IMR-90 (cell line): ENCODE data around the gene FOXD3. TPM values are rescaled to one million over a fixed set of nuclear protein-coding genes. Genes with fewer than 3 reads are reported as not detected.

Source experiments
- ATAC-seq: fragments of 200-7000 bp; cut with Tn5 transposase; 2 replicates; pipeline ENCODE4 v1.9.1; 2020; ENCODE audit warnings: low read depth, mild to moderate bottlenecking, moderate library complexity
- BruUV-seq: library from RNA; stranded (reverse); fragments of 400-500 nt; replicated peaks from 2 replicates; lab custom pipeline; 2021; lab: Mats Ljungman, UMichigan
- CTCF ChIA-PET: fragments of 300-600 bp; formaldehyde crosslinking; extraction: SDS; loops from one replicate; lab custom pipeline; 2021; ENCODE audit warnings: antibody characterized with exemption; lab: Yijun Ruan, JAX
- POLR2A ChIA-PET: fragments of 300-600 bp; sonication (Branson Sonifier 250); formaldehyde crosslinking; loops from one replicate; lab custom pipeline; 2022; ENCODE audit warnings: antibody characterized with exemption; ENCODE audit not compliant: unreplicated experiment; lab: Charles Lee
- DNase-seq: peaks from one replicate; pipeline ENCODE4 v3.0.0; 2013
- H2AFZ ChIP-seq: replicated peaks from 2 replicates; pipeline ENCODE3; 2013; ENCODE audit warnings: low read length, mild to moderate bottlenecking; ENCODE audit not compliant: poor library complexity
- H2AK5ac ChIP-seq: 2 replicates; pipeline ENCODE4 v1.6.1; 2013; ENCODE audit warnings: low read depth, low read length, inconsistent platforms
- H2AK9ac ChIP-seq: replicated peaks from 2 replicates; pipeline ENCODE3; 2013; ENCODE audit warnings: mild to moderate bottlenecking, low read depth, low read length, moderate library complexity; ENCODE audit not compliant: poor library complexity
- H2BK120ac ChIP-seq: 2 replicates; pipeline ENCODE4 v1.6.1; 2013; ENCODE audit warnings: low read depth, low read length, inconsistent platforms
- H2BK15ac ChIP-seq: 3 replicates; pipeline ENCODE4 v1.6.1; 2013; ENCODE audit warnings: low read depth, low read length, inconsistent platforms
- H2BK20ac ChIP-seq: 2 replicates; pipeline ENCODE4 v1.6.1; 2013; ENCODE audit warnings: low read depth, mild to moderate bottlenecking, inconsistent platforms, low read length, moderate library complexity
- H2BK5ac ChIP-seq: 2 replicates; pipeline ENCODE4 v1.6.1; 2013; ENCODE audit warnings: mild to moderate bottlenecking, low read depth, low read length, inconsistent platforms; ENCODE audit not compliant: poor library complexity, severe bottlenecking
- H3K14ac ChIP-seq: replicated peaks from 2 replicates; pipeline ENCODE4 v1.6.1; 2013; ENCODE audit warnings: low read depth, low read length, inconsistent platforms
- H3K18ac ChIP-seq: 2 replicates; pipeline ENCODE4 v1.6.1; 2013; ENCODE audit warnings: low read depth, low read length, control low read depth
- H3K23ac ChIP-seq: 2 replicates; pipeline ENCODE4 v1.6.1; 2013; ENCODE audit warnings: low read depth, low read length, inconsistent platforms
- H3K27ac ChIP-seq: 2 replicates; pipeline ENCODE4 v1.5.1; 2013; ENCODE audit warnings: mild to moderate bottlenecking, control low read depth, low read length; ENCODE audit not compliant: insufficient read depth
- H3K27me3 ChIP-seq: 2 replicates; pipeline ENCODE4 v1.6.1; 2013; ENCODE audit warnings: low read length; ENCODE audit not compliant: control insufficient read depth, insufficient read depth
- H3K36me3 ChIP-seq: 2 replicates; pipeline ENCODE4 v1.6.1; 2013; ENCODE audit warnings: low read length, mixed read lengths; ENCODE audit not compliant: control insufficient read depth, insufficient read depth
- H3K4ac ChIP-seq: 2 replicates; pipeline ENCODE4 v1.6.1; 2013; ENCODE audit warnings: low read depth, low read length, inconsistent platforms
- H3K4me1 ChIP-seq: 2 replicates; pipeline ENCODE4 v1.6.1; 2013; ENCODE audit warnings: low read length, mixed read lengths; ENCODE audit not compliant: control insufficient read depth, insufficient read depth
- H3K4me2 ChIP-seq: 2 replicates; pipeline ENCODE4 v1.6.1; 2013; ENCODE audit warnings: low read depth, mild to moderate bottlenecking, control low read depth, low read length, moderate library complexity
- H3K4me3 ChIP-seq: 2 replicates; pipeline ENCODE4 v1.5.1; 2013; ENCODE audit warnings: low read depth, mild to moderate bottlenecking, control low read depth, low read length, moderate library complexity; ENCODE audit not compliant: insufficient read depth
- H3K56ac ChIP-seq: 2 replicates; pipeline ENCODE4 v1.6.1; 2013; ENCODE audit warnings: low read length, inconsistent platforms; ENCODE audit not compliant: insufficient read depth; ENCODE audit errors: extremely low read depth
- H3K79me1 ChIP-seq, 2 experiments: 2 replicates each; pipeline ENCODE4 v1.6.1; 2013; ENCODE audit warnings: low read length in 2 of 2, inconsistent platforms in 1 of 2, low read depth in 1 of 2
- H3K9ac ChIP-seq: 2 replicates; pipeline ENCODE4 v1.6.1; 2013; ENCODE audit warnings: low read depth, low read length, control low read depth
- H3K9me1 ChIP-seq: 2 replicates; pipeline ENCODE4 v1.6.1; 2013; ENCODE audit warnings: low read length, inconsistent platforms; ENCODE audit not compliant: insufficient read depth
- H3K9me3 ChIP-seq: 2 replicates; pipeline ENCODE4 v1.6.1; 2013; ENCODE audit warnings: low read length; ENCODE audit not compliant: control insufficient read depth, insufficient read depth
- H4K20me1 ChIP-seq: 2 replicates; pipeline ENCODE4 v1.6.1; 2013; ENCODE audit warnings: low read length, inconsistent platforms; ENCODE audit not compliant: insufficient read depth
- H4K5ac ChIP-seq: 2 replicates; pipeline ENCODE4 v1.6.1; 2013; ENCODE audit warnings: mild to moderate bottlenecking, low read depth, low read length, control low read depth
- H4K8ac ChIP-seq, 2 experiments: 2 replicates each; pipeline ENCODE4 v1.6.1; 2013; ENCODE audit warnings: low read depth in 2 of 2, low read length in 2 of 2, control low read depth in 1 of 2, inconsistent platforms in 1 of 2
- H4K91ac ChIP-seq: 2 replicates; pipeline ENCODE4 v1.6.1; 2013; ENCODE audit warnings: low read depth, low read length, inconsistent platforms; ENCODE audit not compliant: insufficient read depth
- CEBPB ChIP-seq: IDR thresholded peaks from 2 replicates; pipeline ENCODE4 v1.6.1; 2012; ENCODE audit warnings: low read depth, low read length, improper control_type of control experiment
- CHD1 ChIP-seq: IDR thresholded peaks from 2 replicates; pipeline ENCODE4 v1.6.1; 2012; ENCODE audit warnings: low read depth, low read length, improper control_type of control experiment
- FOS ChIP-seq: fragments of 150-350 bp; IDR thresholded peaks from 2 replicates; pipeline ENCODE4 v1.6.1; 2016; ENCODE audit warnings: low read depth, low read length
- MAFK ChIP-seq: IDR thresholded peaks from 2 replicates; pipeline ENCODE4 v1.6.1; 2012; ENCODE audit warnings: low read depth, low read length, improper control_type of control experiment
- MAZ ChIP-seq: IDR thresholded peaks from 2 replicates; pipeline ENCODE4 v1.6.1; 2012; ENCODE audit warnings: low read depth, mild to moderate bottlenecking, low read length, improper control_type of control experiment, moderate library complexity, borderline replicate concordance
- MXI1 ChIP-seq: IDR thresholded peaks from 2 replicates; pipeline ENCODE4 v1.6.1; 2012; ENCODE audit warnings: low read depth, mild to moderate bottlenecking, low read length, moderate library complexity, borderline replicate concordance
- NFE2L2 ChIP-seq: fragments of 150-350 bp; IDR thresholded peaks from 2 replicates; pipeline ENCODE4 v1.6.1; 2016; ENCODE audit warnings: low read depth, mild to moderate bottlenecking, low read length
- RFX5 ChIP-seq: IDR thresholded peaks from 2 replicates; pipeline ENCODE4 v1.8.0; 2012; ENCODE audit warnings: low read depth, mild to moderate bottlenecking, low read length, moderate library complexity
- SMC3 ChIP-seq: fragments of 150-350 bp; IDR thresholded peaks from 2 replicates; pipeline ENCODE4 v1.6.1; 2016; ENCODE audit warnings: low read depth, mild to moderate bottlenecking, antibody characterized with exemption, low read length, moderate library complexity
- WGBS, 2 experiments: methylation state at CpG; one replicate each; pipeline versions ENCODE4 v1.1.5 to v1.1.7; 2013; ENCODE audit warnings: missing lambda C conversion rate in 2 of 2; ENCODE audit not compliant: insufficient read length in 1 of 2; ENCODE audit errors: extremely low coverage in 2 of 2; 5-methylcytosine and 5-hydroxymethylcytosine counted together
- dilution Hi-C: fragments of 300-500 bp; cut with HindIII; formaldehyde crosslinking; loops from one replicate; pipeline ENCODE4 v1.14.3; 2018; ENCODE audit warnings: low sequenced_read_pairs; ENCODE audit not compliant: unreplicated experiment
- in situ Hi-C: fragments of 300-500 bp; cut with MboI; formaldehyde crosslinking; loops from 3 replicates; pipeline ENCODE4 v1.14.3; 2019; ENCODE audit warnings: low sequenced_read_pairs, inconsistent platforms, mixed read lengths
- intact Hi-C: fragments of 100-400 bp; cut with micrococcal nuclease; formaldehyde crosslinking; loops from 2 replicates; pipeline ENCODE4 v1.10.0; 2022
- polyA plus RNA-seq, 3 experiments: library from polyadenylated mRNA; depleted of rRNA; stranded (reverse); fragments of >200 nt; gene quantifications; 2 replicates each; pipeline ENCODE4 v1.2.3, GENCODE V29; 2012; ENCODE audit warnings: low replicate concordance in 1 of 3
- total RNA-seq: library from RNA; depleted of rRNA; stranded (reverse); fragments of >200 nt; gene quantifications from 2 replicates; pipeline ENCODE4 v1.2.3, GENCODE V29; 2012
- TF ChIP-seq, protein P1 (sequence below): fragments of 150-350 bp; IDR thresholded peaks from 2 replicates; pipeline ENCODE4 v1.6.1; 2016; ENCODE audit warnings: low read depth, mild to moderate bottlenecking, low read length, moderate library complexity, borderline replicate concordance
- TF ChIP-seq, protein P2 (sequence below): conservative IDR thresholded peaks from 2 replicates; pipeline ENCODE4 v1.5.1; 2012; ENCODE audit warnings: mild to moderate bottlenecking, low read depth, low read length, improper control_type of control experiment

FOXD3 gene
- total and polyA plus RNA-seq, 2 of the 4 experiments (the other 2 are of a cell fraction): not detected

DNA sequence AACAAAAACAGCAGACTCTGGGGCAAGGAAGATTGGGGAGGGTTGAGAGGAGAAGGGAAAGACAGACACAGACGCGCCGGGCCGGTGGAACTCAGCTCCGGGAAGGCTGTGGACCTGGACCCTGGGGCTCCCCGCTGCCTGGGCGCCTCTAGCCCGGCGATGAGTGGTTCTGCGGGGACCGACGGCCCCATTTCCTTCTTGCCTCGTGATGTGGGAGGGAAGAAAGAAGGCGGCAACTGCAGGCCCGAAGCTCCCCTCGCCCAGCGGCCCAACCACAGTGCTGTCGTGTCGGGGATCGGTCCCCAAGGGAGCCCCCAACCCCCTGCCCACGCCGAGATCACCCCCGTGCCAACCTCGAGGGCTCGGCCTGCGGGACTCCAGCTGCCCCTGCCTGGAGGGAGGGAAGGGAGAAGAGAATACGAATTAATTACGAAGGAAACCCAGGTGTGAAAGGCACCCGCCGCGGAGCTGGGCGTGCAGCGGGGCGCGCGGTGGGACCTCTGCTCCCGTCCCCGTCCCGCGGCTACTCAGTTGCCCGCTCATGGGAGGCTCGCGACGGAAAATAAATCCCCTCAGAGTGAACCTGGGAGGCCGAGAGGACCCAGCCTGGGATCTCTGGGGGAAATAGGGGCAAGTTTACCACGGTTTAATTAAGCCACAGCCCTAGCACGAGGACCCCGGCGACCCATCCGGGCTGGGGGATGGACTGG lies 7.4 kb downstream of the FOXD3 start:
- no peak overlapping the region for H3K4ac ChIP-seq
- no peak overlapping the region for H4K8ac ChIP-seq
- no peaks in the 10 kb centered on the region; the same call in 1 of the 2 replicates for H3K4me1 ChIP-seq
- TF ChIP-seq NFE2L2 (no peak), MAFK (no peak), CHD1 (no peak), RFX5 (no peak), FOS (no peak), SMC3 (no peak), MXI1 (no peak), MAZ (no peak), CEBPB (no peak)
- TF ChIP-seq, protein P1, sequence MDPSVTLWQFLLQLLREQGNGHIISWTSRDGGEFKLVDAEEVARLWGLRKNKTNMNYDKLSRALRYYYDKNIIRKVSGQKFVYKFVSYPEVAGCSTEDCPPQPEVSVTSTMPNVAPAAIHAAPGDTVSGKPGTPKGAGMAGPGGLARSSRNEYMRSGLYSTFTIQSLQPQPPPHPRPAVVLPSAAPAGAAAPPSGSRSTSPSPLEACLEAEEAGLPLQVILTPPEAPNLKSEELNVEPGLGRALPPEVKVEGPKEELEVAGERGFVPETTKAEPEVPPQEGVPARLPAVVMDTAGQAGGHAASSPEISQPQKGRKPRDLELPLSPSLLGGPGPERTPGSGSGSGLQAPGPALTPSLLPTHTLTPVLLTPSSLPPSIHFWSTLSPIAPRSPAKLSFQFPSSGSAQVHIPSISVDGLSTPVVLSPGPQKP: no peak
- TF ChIP-seq, protein P2, sequence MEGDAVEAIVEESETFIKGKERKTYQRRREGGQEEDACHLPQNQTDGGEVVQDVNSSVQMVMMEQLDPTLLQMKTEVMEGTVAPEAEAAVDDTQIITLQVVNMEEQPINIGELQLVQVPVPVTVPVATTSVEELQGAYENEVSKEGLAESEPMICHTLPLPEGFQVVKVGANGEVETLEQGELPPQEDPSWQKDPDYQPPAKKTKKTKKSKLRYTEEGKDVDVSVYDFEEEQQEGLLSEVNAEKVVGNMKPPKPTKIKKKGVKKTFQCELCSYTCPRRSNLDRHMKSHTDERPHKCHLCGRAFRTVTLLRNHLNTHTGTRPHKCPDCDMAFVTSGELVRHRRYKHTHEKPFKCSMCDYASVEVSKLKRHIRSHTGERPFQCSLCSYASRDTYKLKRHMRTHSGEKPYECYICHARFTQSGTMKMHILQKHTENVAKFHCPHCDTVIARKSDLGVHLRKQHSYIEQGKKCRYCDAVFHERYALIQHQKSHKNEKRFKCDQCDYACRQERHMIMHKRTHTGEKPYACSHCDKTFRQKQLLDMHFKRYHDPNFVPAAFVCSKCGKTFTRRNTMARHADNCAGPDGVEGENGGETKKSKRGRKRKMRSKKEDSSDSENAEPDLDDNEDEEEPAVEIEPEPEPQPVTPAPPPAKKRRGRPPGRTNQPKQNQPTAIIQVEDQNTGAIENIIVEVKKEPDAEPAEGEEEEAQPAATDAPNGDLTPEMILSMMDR: no peak
- in situ Hi-C loops: loop anchor here (10.0 kb wide), 2 partner anchors 125 to 195 kb away; partner anchors contain the start of genes EFCAB7 and ITGB3BP
- no peak overlapping the region for H2AK9ac ChIP-seq
- peaks cover 5% of the 10 kb centered on the region for H3K9me3 ChIP-seq
- H4K20me1 ChIP-seq: no peaks in the 10 kb centered on the region
- peaks cover 69% of the 10 kb centered on the region for H3K27me3 ChIP-seq
- ATAC-seq (no peak), DNase-seq (no peak)
- ChIA-PET CTCF (interaction anchor here (1.1 kb wide), 1 partner anchor 34 kb away, joined by 3 read pairs; no protein-coding TSS in a partner anchor), POLR2A (no interaction called here)
- no peaks in the 10 kb centered on the region for H3K79me1 ChIP-seq
- H3K14ac ChIP-seq: no peak overlapping the region
- H3K23ac ChIP-seq: no peak overlapping the region
- no TSS peak for BruUV-seq
- no peak overlapping the region for H3K27ac ChIP-seq
- H3K36me3 ChIP-seq: no peaks in the 10 kb centered on the region
- H3K9ac ChIP-seq: no peak overlapping the region
- H2BK15ac ChIP-seq: no peak overlapping the region
- H3K4me3 ChIP-seq: no peak overlapping the region
- peak overlapping the region; percentile 70 for H2AFZ ChIP-seq
- H2AK5ac ChIP-seq: no peak overlapping the region
- no peak overlapping the region for H4K91ac ChIP-seq
- no peak overlapping the region for H4K5ac ChIP-seq
- intact Hi-C loops: loop anchor here (5.0 kb wide), 2 partner anchors 193 to 208 kb away; partner anchors contain the start of genes EFCAB7 and ITGB3BP
- no peak overlapping the region for H3K56ac ChIP-seq
- H2BK5ac ChIP-seq: no peak overlapping the region
- H3K4me2 ChIP-seq: no peak overlapping the region
- dilution Hi-C loops: no loop called here
- no peak overlapping the region for H2BK20ac ChIP-seq
- 0% methylated on average over 2 of the region's 50 CpGs; no CpG with 5 or more reads in 1 of the 2 experiments for WGBS, 2 experiments
- no peak overlapping the region for H3K18ac ChIP-seq
- no peak overlapping the region for H2BK120ac ChIP-seq
- H3K9me1 ChIP-seq: no peaks in the 10 kb centered on the region
